GM18907 (cell line): ENCODE data around the gene SEL1L3.

ENCODE experiments used
- ATAC-seq: cut with Tn5 transposase; IDR thresholded peaks from one replicate; pipeline ENCODE4 v1.9.1; 2021; ENCODE audit warnings: mild to moderate bottlenecking, moderate library complexity; ENCODE audit not compliant: unreplicated experiment

SEL1L3 gene

GRCh38 chr4:25795566-25796454 is 67.0 kb downstream of the SEL1L3 start:
- no peak for ATAC-seq

- no peak for ATAC-seq
These were observed 67.7 kb downstream of the SEL1L3 start for GRCh38 chr4:25795091-25795490.

GRCh38 chr4:25792876-25793275 is 69.9 kb downstream of the SEL1L3 start:
- no peak for ATAC-seq

GRCh38 chr4:25792200-25792791 is 70.5 kb downstream of the SEL1L3 start:
- ATAC-seq, result no peak

- ATAC-seq, result no peak
These were observed 72.8 kb downstream of the SEL1L3 start for GRCh38 chr4:25790024-25790423.

GRCh38 chr4:25788703-25789238 is 74.0 kb downstream of the SEL1L3 start:
- no peak for ATAC-seq

- no peak for ATAC-seq
These were observed 76.2 kb downstream of the SEL1L3 start for GRCh38 chr4:25786497-25787065.

- ATAC-seq, result no peak
These were observed 78.8 kb downstream of the SEL1L3 start for GRCh38 chr4:25783943-25784342.

- no peak for ATAC-seq
These were observed 79.7 kb downstream of the SEL1L3 start for GRCh38 chr4:25783126-25783525.

GRCh38 chr4:25782482-25782881 is 80.3 kb downstream of the SEL1L3 start:
- no peak for ATAC-seq

GRCh38 chr4:25779021-25779420 is 83.8 kb downstream of the SEL1L3 start:
- no peak for ATAC-seq

- no peak for ATAC-seq
These were observed 86.0 kb downstream of the SEL1L3 start for GRCh38 chr4:25776795-25777194.

- ATAC-seq, result no peak
These were observed 87.6 kb downstream of the SEL1L3 start for GRCh38 chr4:25775166-25775565.

- ATAC-seq, result no peak
These were observed 89.4 kb downstream of the SEL1L3 start for GRCh38 chr4:25773358-25773757.

- no peak for ATAC-seq
These were observed 91.1 kb downstream of the SEL1L3 start for GRCh38 chr4:25771672-25772071.

GRCh38 chr4:25770847-25771246 is 91.9 kb downstream of the SEL1L3 start:
- no peak for ATAC-seq

- ATAC-seq, result no peak
These were observed 93.5 kb downstream of the SEL1L3 start for GRCh38 chr4:25769251-25769650.

- no peak for ATAC-seq
These were observed 94.7 kb downstream of the SEL1L3 start for GRCh38 chr4:25767877-25768725.

GRCh38 chr4:25760518-25761157 is 102.2 kb downstream of the SEL1L3 start:
- ATAC-seq, result no peak

GRCh38 chr4:25760048-25760447 is 102.7 kb downstream of the SEL1L3 start:
- ATAC-seq, result no peak
